Activated naive CD4-positive, alpha-beta T cell treated with anti-CD3 and anti-CD28 coated beads for 36 hours (primary cell): ENCODE data around the gene HACD1. TPM values are rescaled to one million over a fixed set of nuclear protein-coding genes. Genes with fewer than 3 reads are reported as not detected.

Experiments used
- CTCF ChIA-PET: fragments of 350-600 bp; sonication (Branson Sonifier 250); formaldehyde crosslinking; loops from one replicate; lab custom pipeline; 2021; ENCODE audit warnings: antibody characterized with exemption; lab: Charles Lee
- DNase-seq: peaks from one replicate; pipeline ENCODE4 v3.0.0-alpha.2; 2020
- H3K27ac Mint-ChIP-seq: one replicate; pipeline ENCODE4 v1.8.0; 2021; ENCODE audit warnings: mild to moderate bottlenecking, mixed read lengths
- H3K27me3 Mint-ChIP-seq: one replicate; pipeline ENCODE4 v1.8.0; 2021; ENCODE audit warnings: low read depth, mixed read lengths
- H3K36me3 Mint-ChIP-seq: one replicate; pipeline ENCODE4 v1.8.0; 2021; ENCODE audit warnings: low read depth, mixed read lengths
- H3K4me1 Mint-ChIP-seq: one replicate; pipeline ENCODE4 v1.8.0; 2021; ENCODE audit warnings: low read depth, mixed read lengths
- H3K4me3 Mint-ChIP-seq: one replicate; pipeline ENCODE4 v1.8.0; 2021; ENCODE audit warnings: mild to moderate bottlenecking, moderate library complexity, mixed read lengths
- H3K9me3 Mint-ChIP-seq: one replicate; pipeline ENCODE4 v1.8.0; 2021; ENCODE audit warnings: mixed read lengths
- intact Hi-C: fragments of 100-400 bp; cut with micrococcal nuclease; formaldehyde crosslinking; loops from one replicate; pipeline ENCODE4 v1.15.1; 2023
- total RNA-seq, 2 experiments: library from RNA; stranded (reverse); gene quantifications; one replicate each; pipeline ENCODE4 v1.2.3, GENCODE V29; 2021

The HACD1 gene
- total RNA-seq = 1 to 10 TPM in 1 of 2 experiments, under 1 TPM in 1; 0.41 to 1.9 TPM

GRCh38 chr10:17617031-17617911 is at the start of gene HACD1:
TSS of gene HACD1 (minus strand) at chr10:17617374. CDS start at chr10:17617339, 35 bp downstream.
- H3K9me3 Mint-ChIP-seq = no peaks in the 10 kb centered on the region
- H3K36me3 Mint-ChIP-seq = no peaks in the 10 kb centered on the region
- intact Hi-C loops = loop anchor here (1.0 to 10.0 kb wide), 5 partner anchors 27 to 782 kb away; partner anchors contain the start of genes ST8SIA6 and STAM
- H3K4me3 Mint-ChIP-seq = peak within 1 kb of the TSS; percentile 82
- peaks cover 12% of the 10 kb centered on the region for H3K27me3 Mint-ChIP-seq
- H3K4me1 Mint-ChIP-seq = peaks cover 3% of the 10 kb centered on the region
- no peak within 1 kb of the TSS for H3K27ac Mint-ChIP-seq
- peak; percentile 64 for DNase-seq
- CTCF ChIA-PET = interaction anchor here (1.0 to 1.8 kb wide), 6 partner anchors 8 to 125 kb away, joined by 3 to 6 read pairs (median 4); partner anchors contain the start of gene STAM

GRCh38 chr10:17665747-17666146 is 48.6 kb upstream of the HACD1 start:
- no peak for DNase-seq
- intact Hi-C loops = no loop called here
- no peak overlapping the region for H3K27ac Mint-ChIP-seq
- peaks cover 65% of the 10 kb centered on the region for H3K4me1 Mint-ChIP-seq
- peaks cover 20% of the 10 kb centered on the region for H3K36me3 Mint-ChIP-seq
- H3K9me3 Mint-ChIP-seq = peaks cover 1% of the 10 kb centered on the region
- no peaks in the 10 kb centered on the region for H3K27me3 Mint-ChIP-seq
- H3K4me3 Mint-ChIP-seq = no peak overlapping the region
- CTCF ChIA-PET = no interaction called here

- H3K4me1 Mint-ChIP-seq = peaks cover 57% of the 10 kb centered on the region
- H3K9me3 Mint-ChIP-seq = no peaks in the 10 kb centered on the region
- intact Hi-C loops = no loop called here
- CTCF ChIA-PET = no interaction called here
- no peak for DNase-seq
- no peak overlapping the region for H3K27ac Mint-ChIP-seq
- H3K36me3 Mint-ChIP-seq = peaks cover 20% of the 10 kb centered on the region
- H3K4me3 Mint-ChIP-seq = no peak overlapping the region
- no peaks in the 10 kb centered on the region for H3K27me3 Mint-ChIP-seq
Observed at GRCh38 chr10:17663450-17663849, 46.3 kb upstream of the HACD1 start.

GRCh38 chr10:17662193-17663138 is 45.3 kb upstream of the HACD1 start:
- Mint-ChIP-seq H3K4me1 (peaks cover 55% of the 10 kb centered on the region), H3K27me3 (no peaks in the 10 kb centered on the region), H3K4me3 (no peak overlapping the region), H3K27ac (no peak overlapping the region), H3K36me3 (peaks cover 17% of the 10 kb centered on the region), H3K9me3 (no peaks in the 10 kb centered on the region)
- no peak for DNase-seq
- CTCF ChIA-PET = interaction anchor here (1.3 kb wide), 1 partner anchor 75 kb away, joined by 3 read pairs; no protein-coding TSS in a partner anchor
- intact Hi-C loops = no loop called here

- no peak overlapping the region for H3K27ac Mint-ChIP-seq
- no peaks in the 10 kb centered on the region for H3K9me3 Mint-ChIP-seq
- intact Hi-C loops = no loop called here
- no peaks in the 10 kb centered on the region for H3K27me3 Mint-ChIP-seq
- CTCF ChIA-PET = interaction anchor here (0.6 kb wide), 1 partner anchor 564 kb away, joined by 3 read pairs; no protein-coding TSS in a partner anchor
- peaks cover 58% of the 10 kb centered on the region for H3K4me1 Mint-ChIP-seq
- no peak overlapping the region for H3K4me3 Mint-ChIP-seq
- H3K36me3 Mint-ChIP-seq = peaks cover 17% of the 10 kb centered on the region
- no peak for DNase-seq
Observed at GRCh38 chr10:17661510-17661909, 44.3 kb upstream of the HACD1 start.

GRCh38 chr10:17660921-17661320 is 43.7 kb upstream of the HACD1 start:
- Mint-ChIP-seq H3K27me3 (no peaks in the 10 kb centered on the region), H3K36me3 (peaks cover 19% of the 10 kb centered on the region), H3K9me3 (no peaks in the 10 kb centered on the region), H3K4me3 (no peak overlapping the region), H3K4me1 (peaks cover 60% of the 10 kb centered on the region), H3K27ac (no peak overlapping the region)
- intact Hi-C loops = no loop called here
- CTCF ChIA-PET = interaction anchor here (0.6 kb wide), 1 partner anchor 565 kb away, joined by 3 read pairs; no protein-coding TSS in a partner anchor
- no peak for DNase-seq

GRCh38 chr10:17659365-17659764 is 42.2 kb upstream of the HACD1 start:
- DNase-seq = no peak
- Mint-ChIP-seq H3K27me3 (no peaks in the 10 kb centered on the region), H3K4me3 (no peak overlapping the region), H3K9me3 (no peaks in the 10 kb centered on the region), H3K4me1 (peaks cover 71% of the 10 kb centered on the region), H3K27ac (no peak overlapping the region), H3K36me3 (peaks cover 23% of the 10 kb centered on the region)
- CTCF ChIA-PET = no interaction called here
- intact Hi-C loops = no loop called here

- Mint-ChIP-seq H3K27ac (no peak overlapping the region), H3K4me1 (peaks cover 65% of the 10 kb centered on the region), H3K27me3 (no peaks in the 10 kb centered on the region), H3K36me3 (peaks cover 28% of the 10 kb centered on the region), H3K9me3 (peaks cover 8% of the 10 kb centered on the region), H3K4me3 (no peak overlapping the region)
- CTCF ChIA-PET = no interaction called here
- DNase-seq = no peak
- intact Hi-C loops = no loop called here
Observed at GRCh38 chr10:17657103-17657500, 39.9 kb upstream of the HACD1 start.

GRCh38 chr10:17655567-17656146 is 38.5 kb upstream of the HACD1 start:
- CTCF ChIA-PET = interaction anchor here (0.6 kb wide), 1 partner anchor 226 kb away, joined by 3 read pairs; no protein-coding TSS in a partner anchor
- H3K36me3 Mint-ChIP-seq = peaks cover 27% of the 10 kb centered on the region

GRCh38 chr10:17655009-17655408 is 37.8 kb upstream of the HACD1 start:
- no peak overlapping the region for H3K27ac Mint-ChIP-seq

More at GRCh38 chr10:17655567-17656146, 38.5 kb upstream of the HACD1 start:
- Mint-ChIP-seq H3K27me3 (no peaks in the 10 kb centered on the region), H3K9me3 (peaks cover 8% of the 10 kb centered on the region), H3K4me3 (no peak overlapping the region), H3K27ac (no peak overlapping the region), H3K4me1 (peaks cover 63% of the 10 kb centered on the region)
- no peak for DNase-seq
- intact Hi-C loops = no loop called here

GRCh38 chr10:17652585-17652984 is 35.4 kb upstream of the HACD1 start:
- H3K9me3 Mint-ChIP-seq = peaks cover 8% of the 10 kb centered on the region
- CTCF ChIA-PET = no interaction called here

More at GRCh38 chr10:17655009-17655408, 37.8 kb upstream of the HACD1 start:
- Mint-ChIP-seq H3K9me3 (peaks cover 8% of the 10 kb centered on the region), H3K4me3 (no peak overlapping the region), H3K27me3 (no peaks in the 10 kb centered on the region), H3K4me1 (peaks cover 66% of the 10 kb centered on the region), H3K36me3 (peaks cover 34% of the 10 kb centered on the region)
- intact Hi-C loops = no loop called here
- CTCF ChIA-PET = no interaction called here
- no peak for DNase-seq

More at GRCh38 chr10:17652585-17652984, 35.4 kb upstream of the HACD1 start:
- Mint-ChIP-seq H3K27ac (no peak overlapping the region), H3K27me3 (no peaks in the 10 kb centered on the region), H3K4me1 (peaks cover 73% of the 10 kb centered on the region), H3K4me3 (no peak overlapping the region), H3K36me3 (peaks cover 42% of the 10 kb centered on the region)
- DNase-seq = no peak
- intact Hi-C loops = no loop called here
